OCI-M2 (cell line): Measurements from ENCODE around the gene EDA2R.

Source experiments
- DNase-seq: peaks from one replicate; lab custom pipeline; 2025; ENCODE audit not compliant: unreplicated experiment; lab: John Stamatoyannopoulos, UW

Gene EDA2R

GRCh38 chrX:66547847-66548369 lies 91.0 kb downstream of the EDA2R start:
- DNase-seq: no peak
